Naive thymus-derived CD4-positive, alpha-beta T cell (primary cell): ENCODE data around the gene XK. TPM values are rescaled to one million over a fixed set of nuclear protein-coding genes. Genes with fewer than 3 reads are reported as not detected.

Source experiments
- ATAC-seq: fragments of 150-1000 bp; cut with Tn5 transposase; 2 replicates; pipeline ENCODE4 v1.10.0; 2021; ENCODE audit warnings: mild to moderate bottlenecking, moderate library complexity
- CTCF ChIA-PET: fragments of 350-600 bp; sonication (Branson Sonifier 250); formaldehyde crosslinking; loops from one replicate; lab custom pipeline; 2021; ENCODE audit warnings: antibody characterized with exemption; lab: Charles Lee
- POLR2A ChIA-PET: fragments of 350-600 bp; sonication (Branson Sonifier 250); formaldehyde crosslinking; loops from one replicate; lab custom pipeline; 2021; ENCODE audit warnings: antibody characterized with exemption, inconsistent platforms; lab: Charles Lee
- DNase-seq, 9 donors: peaks; one replicate each; pipeline versions ENCODE4 v3.0.0 to v3.0.0-alpha.2; 2020 to 2022; ENCODE audit warnings: mixed read lengths in 1 of 9
- H3K27ac ChIP-seq: one replicate; pipeline ENCODE4 v1.7.0; 2013; ENCODE audit warnings: mild to moderate bottlenecking, low read depth, low read length, moderate library complexity
- H3K27me3 ChIP-seq, 2 donors: one replicate each; pipeline ENCODE4 v1.7.0; 2013; ENCODE audit warnings: low read length in 2 of 2, mild to moderate bottlenecking in 2 of 2, moderate library complexity in 2 of 2; ENCODE audit not compliant: control insufficient read depth in 2 of 2, insufficient read depth in 2 of 2
- H3K36me3 ChIP-seq, 3 experiments: 1 replicate in 2 of 3; 2 replicates in 1 of 3; pipeline ENCODE4 v1.7.0; 2013; ENCODE audit warnings: low read length in 3 of 3, mild to moderate bottlenecking in 3 of 3, moderate library complexity in 1 of 3; ENCODE audit not compliant: insufficient read depth in 3 of 3, control insufficient read depth in 2 of 3
- H3K4me1 ChIP-seq, 2 donors: one replicate each; pipeline ENCODE4 v1.7.0; 2013; ENCODE audit warnings: low read length in 2 of 2, mild to moderate bottlenecking in 2 of 2, moderate library complexity in 1 of 2; ENCODE audit not compliant: control insufficient read depth in 2 of 2, insufficient read depth in 2 of 2
- H3K4me3 ChIP-seq: 2 replicates; pipeline ENCODE4 v1.7.0; 2013; ENCODE audit warnings: mild to moderate bottlenecking, low read length
- H3K9me3 ChIP-seq, 3 experiments: 1 replicate in 2 of 3; 2 replicates in 1 of 3; pipeline ENCODE4 v1.7.0; 2013; ENCODE audit warnings: low read length in 3 of 3; ENCODE audit not compliant: control insufficient read depth in 2 of 3
- H3K27ac Mint-ChIP-seq, 9 donors: one replicate each; pipeline ENCODE4 v1.8.0; 2020 to 2022; ENCODE audit warnings: mixed read lengths in 9 of 9, mild to moderate bottlenecking in 8 of 9, moderate library complexity in 5 of 9, inconsistent platforms in 2 of 9
- H3K27me3 Mint-ChIP-seq, 5 donors: one replicate each; pipeline ENCODE4 v1.8.0; 2021 to 2022; ENCODE audit warnings: mixed read lengths in 5 of 5, mild to moderate bottlenecking in 1 of 5
- H3K36me3 Mint-ChIP-seq, 5 donors: one replicate each; pipeline ENCODE4 v1.8.0; 2020 to 2022; ENCODE audit warnings: mixed read lengths in 5 of 5, mild to moderate bottlenecking in 3 of 5, inconsistent platforms in 1 of 5
- H3K4me1 Mint-ChIP-seq, 7 donors: one replicate each; pipeline ENCODE4 v1.8.0; 2020 to 2022; ENCODE audit warnings: mixed read lengths in 7 of 7, mild to moderate bottlenecking in 3 of 7, inconsistent platforms in 1 of 7
- H3K4me3 Mint-ChIP-seq, 10 donors: one replicate each; pipeline ENCODE4 v1.8.0; 2020 to 2022; ENCODE audit warnings: mild to moderate bottlenecking in 10 of 10, mixed read lengths in 10 of 10, moderate library complexity in 6 of 10, inconsistent platforms in 2 of 10
- H3K9me3 Mint-ChIP-seq, 11 donors: one replicate each; pipeline ENCODE4 v1.8.0; 2020 to 2022; ENCODE audit warnings: mixed read lengths in 11 of 11, mild to moderate bottlenecking in 4 of 11, inconsistent platforms in 1 of 11, moderate library complexity in 1 of 11
- intact Hi-C, 2 donors: fragments of 100-400 bp; cut with micrococcal nuclease; formaldehyde crosslinking; loops; one replicate each; pipeline ENCODE4 v1.15.1; 2023
- polyA plus RNA-seq, 2 donors: library from polyadenylated mRNA; unstranded; fragments of 300-500 nt; fragmentation: Illumina TruSeq; gene quantifications; one replicate each; pipeline ENCODE4 v1.2.3, GENCODE V29; 2021
- total RNA-seq, 6 experiments: library from RNA in 5 of 6; stranded (reverse) in 5 of 6; gene quantifications; 1 replicate in 5 of 6; 2 replicates in 1 of 6; pipeline ENCODE4 v1.2.3 and lab custom pipeline; 2021 to 2026

Gene XK
- total and polyA plus RNA-seq, 7 experiments from 2014 or later = 0.07 to 0.19 (median 0.17) TPM; not detected in 4

DNA sequence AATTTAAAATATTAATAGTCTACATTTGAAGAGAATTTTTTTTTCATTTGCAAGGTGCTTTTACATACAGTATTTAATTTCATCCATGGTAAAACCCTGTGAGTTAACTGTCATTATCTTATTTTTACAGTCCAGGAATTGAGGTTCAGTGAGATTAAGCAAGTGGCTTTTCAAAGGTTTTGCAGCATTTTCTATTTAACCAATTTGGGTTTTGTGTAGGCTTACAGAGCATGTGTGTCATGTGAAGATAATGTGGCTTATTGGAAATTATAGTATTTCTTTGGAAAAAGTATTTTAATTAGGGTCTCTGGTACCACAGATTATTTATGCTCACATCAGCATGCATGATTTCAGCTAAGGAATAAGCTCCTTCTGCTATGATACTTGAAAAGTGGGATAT, 4.5 kb downstream of the XK start:
- no peak overlapping the region for H3K27ac ChIP-seq
- DNase-seq = no peak
- Mint-ChIP-seq H3K4me3 (no peak overlapping the region), H3K36me3 (no peaks in the 10 kb centered on the region), H3K4me1 (peaks cover 0 to 5% (median 0%) of the 10 kb centered on the region in 7 donors), H3K27me3 (peaks cover 0 to 3% (median 0%) of the 10 kb centered on the region in 5 donors), H3K27ac (no peak overlapping the region), H3K9me3 (peaks cover 0 to 1% (median 0%) of the 10 kb centered on the region in 11 donors)
- ChIA-PET POLR2A (no interaction called here), CTCF (no interaction called here)
- H3K9me3 ChIP-seq = no peaks in the 10 kb centered on the region
- no peak overlapping the region for H3K4me3 ChIP-seq
- H3K36me3 ChIP-seq = no peaks in the 10 kb centered on the region
- no peak for ATAC-seq
- H3K27me3 ChIP-seq = no peaks in the 10 kb centered on the region
- H3K4me1 ChIP-seq = no peaks in the 10 kb centered on the region
- intact Hi-C loops = no loop called here

DNA sequence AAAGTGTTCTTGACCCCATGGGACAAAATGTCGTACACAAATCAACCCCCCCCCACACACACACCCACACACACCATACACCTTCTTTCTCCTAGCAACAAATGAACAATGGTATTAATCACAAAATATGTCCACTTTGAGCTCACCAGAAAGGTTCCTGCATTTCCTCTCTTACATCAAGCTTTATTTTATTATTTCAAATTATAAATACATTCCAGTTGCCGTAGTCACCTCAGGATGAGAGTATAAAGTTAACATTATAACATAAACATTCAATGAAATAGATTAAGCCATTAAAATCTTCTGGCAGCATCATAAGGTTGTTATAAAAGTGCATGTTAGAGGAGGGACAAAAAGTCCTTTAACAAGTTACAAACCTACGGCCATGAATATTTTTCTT, 7.3 kb downstream of the XK start:
- no peaks in the 10 kb centered on the region for H3K9me3 ChIP-seq
- no peaks in the 10 kb centered on the region for H3K4me1 ChIP-seq
- DNase-seq = no peak
- H3K9me3 Mint-ChIP-seq = no peaks in the 10 kb centered on the region
- H3K4me3 Mint-ChIP-seq = no peak overlapping the region
- H3K4me3 ChIP-seq = no peak overlapping the region
- H3K36me3 ChIP-seq = no peaks in the 10 kb centered on the region
- ChIA-PET CTCF (no interaction called here), POLR2A (no interaction called here)
- no peaks in the 10 kb centered on the region for H3K36me3 Mint-ChIP-seq
- H3K4me1 Mint-ChIP-seq = no peaks in the 10 kb centered on the region
- H3K27ac ChIP-seq = no peak overlapping the region
- ATAC-seq = no peak
- no peak overlapping the region for H3K27ac Mint-ChIP-seq
- intact Hi-C loops = no loop called here
- H3K27me3 ChIP-seq = no peaks in the 10 kb centered on the region
- no peaks in the 10 kb centered on the region for H3K27me3 Mint-ChIP-seq

DNA sequence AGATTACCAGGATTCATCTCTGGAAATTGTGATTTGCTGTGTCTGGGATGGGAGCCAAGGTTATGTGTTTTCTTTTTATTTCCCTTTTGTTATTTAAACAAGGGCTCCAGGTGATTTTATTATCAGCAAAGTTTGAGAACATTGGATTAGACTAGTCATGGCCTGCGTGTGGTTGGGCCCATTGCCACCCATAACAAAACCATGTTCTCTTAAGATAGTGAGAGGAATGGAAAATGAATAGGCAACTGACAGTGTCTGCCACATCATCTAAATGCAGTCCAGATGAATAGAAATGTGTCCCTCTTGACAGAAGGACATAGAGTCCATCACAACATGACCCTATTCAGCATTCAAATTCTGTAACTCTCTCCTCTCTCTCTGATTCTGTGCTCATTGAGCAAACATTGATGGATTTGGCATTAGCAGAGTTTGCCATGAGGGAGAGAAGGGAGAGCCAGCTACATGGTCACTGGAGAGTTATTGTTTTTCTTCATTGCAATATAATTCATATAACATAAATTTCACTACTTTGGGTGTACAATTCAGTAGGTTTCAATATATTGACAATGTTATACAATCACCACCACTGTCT, 11.7 kb downstream of the XK start:
- DNase-seq = no peak
- Mint-ChIP-seq H3K4me3 (no peak overlapping the region), H3K27me3 (no peaks in the 10 kb centered on the region), H3K36me3 (no peaks in the 10 kb centered on the region), H3K27ac (no peak overlapping the region), H3K4me1 (no peaks in the 10 kb centered on the region), H3K9me3 (no peaks in the 10 kb centered on the region)
- H3K27ac ChIP-seq = no peak overlapping the region
- ChIA-PET POLR2A (no interaction called here), CTCF (no interaction called here)
- no peaks in the 10 kb centered on the region for H3K36me3 ChIP-seq
- no peak overlapping the region for H3K4me3 ChIP-seq
- no peaks in the 10 kb centered on the region for H3K9me3 ChIP-seq
- intact Hi-C loops = no loop called here
- H3K4me1 ChIP-seq = no peaks in the 10 kb centered on the region
- no peak for ATAC-seq
- H3K27me3 ChIP-seq = no peaks in the 10 kb centered on the region

DNA sequence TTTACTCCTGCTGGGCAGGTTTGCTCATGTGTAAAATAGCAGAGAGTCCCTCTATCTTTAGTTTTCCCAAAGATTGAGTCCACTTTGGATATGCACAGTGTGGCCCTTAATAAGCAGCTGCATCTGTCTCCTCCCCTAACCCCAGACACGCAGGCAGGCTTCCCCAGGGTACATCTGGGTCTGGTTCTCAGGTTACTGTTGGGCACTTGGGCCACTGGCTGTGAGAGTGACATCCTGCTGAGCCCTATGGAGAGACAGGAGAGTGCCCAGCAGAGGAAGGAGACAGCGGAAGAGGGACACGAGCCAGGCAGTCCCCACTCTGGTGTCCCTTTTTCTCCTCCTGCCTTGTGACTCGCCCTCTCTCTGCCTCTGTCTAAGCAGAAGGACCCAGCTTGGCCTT, 16.0 kb downstream of the XK start:
- Mint-ChIP-seq H3K4me1 (no peaks in the 10 kb centered on the region), H3K36me3 (no peaks in the 10 kb centered on the region), H3K9me3 (peaks cover 0 to 3% (median 0%) of the 10 kb centered on the region in 11 donors), H3K27ac (no peak overlapping the region), H3K27me3 (no peaks in the 10 kb centered on the region), H3K4me3 (no peak overlapping the region)
- CTCF ChIA-PET = no interaction called here
- Histone ChIP-seq H3K27ac (no peak overlapping the region), H3K36me3 (no peaks in the 10 kb centered on the region), H3K27me3 (no peaks in the 10 kb centered on the region), H3K4me3 (no peak overlapping the region), H3K9me3 (no peaks in the 10 kb centered on the region), H3K4me1 (no peaks in the 10 kb centered on the region)
- ATAC-seq = no peak
- DNase-seq = no peak
- POLR2A ChIA-PET = no interaction called here
- intact Hi-C loops = no loop called here

DNA sequence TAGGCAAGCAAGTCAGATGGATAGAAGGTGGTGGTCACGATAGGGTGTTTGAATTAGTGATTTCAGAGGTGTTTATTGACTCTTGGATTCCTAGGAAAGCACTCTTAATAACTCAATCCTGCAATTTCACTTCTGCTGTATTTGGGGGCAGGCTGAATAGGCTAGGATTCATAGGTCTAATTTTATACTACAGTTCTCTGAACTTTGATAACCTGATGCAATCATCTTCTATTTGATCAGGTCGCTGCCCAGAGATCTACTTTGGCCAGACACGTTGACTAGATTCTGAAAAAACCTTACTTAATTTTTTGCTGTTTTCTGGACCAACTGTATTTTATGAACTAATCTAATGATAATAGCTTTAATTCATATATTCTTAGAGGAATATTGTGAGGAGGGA, 26.4 kb downstream of the XK start:
- Mint-ChIP-seq H3K36me3 (no peaks in the 10 kb centered on the region), H3K4me1 (no peaks in the 10 kb centered on the region), H3K4me3 (no peak overlapping the region), H3K9me3 (peaks cover 0 to 5% (median 0%) of the 10 kb centered on the region in 11 donors), H3K27ac (no peak overlapping the region), H3K27me3 (no peaks in the 10 kb centered on the region)
- H3K27ac ChIP-seq = no peak overlapping the region
- intact Hi-C loops = no loop called here
- CTCF ChIA-PET = no interaction called here
- no peaks in the 10 kb centered on the region for H3K36me3 ChIP-seq
- DNase-seq (no peak), ATAC-seq (no peak)
- no peak overlapping the region for H3K4me3 ChIP-seq
- no peaks in the 10 kb centered on the region for H3K4me1 ChIP-seq
- no peaks in the 10 kb centered on the region for H3K9me3 ChIP-seq
- POLR2A ChIA-PET = no interaction called here
- no peaks in the 10 kb centered on the region for H3K27me3 ChIP-seq

DNA sequence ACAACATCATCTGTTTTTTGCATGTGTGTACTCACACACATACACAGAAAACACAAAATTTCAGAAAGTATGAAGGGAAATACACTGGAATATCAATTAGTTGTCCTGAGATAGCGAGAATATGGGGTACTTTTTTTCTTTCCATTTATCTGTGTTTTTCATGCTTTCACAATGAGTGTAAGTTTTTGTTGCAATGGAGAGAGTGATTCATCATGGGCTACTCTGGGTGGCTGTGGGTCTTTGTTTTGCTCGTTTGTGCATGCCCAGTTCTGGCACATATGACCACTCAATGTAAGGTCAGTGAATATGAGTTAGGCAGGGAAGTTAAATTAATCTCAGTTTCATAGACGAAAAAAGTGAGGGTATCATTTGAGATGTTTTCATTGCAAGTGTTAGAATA, 26.9 kb downstream of the XK start:
- POLR2A ChIA-PET = no interaction called here
- no peaks in the 10 kb centered on the region for H3K36me3 Mint-ChIP-seq
- intact Hi-C loops = no loop called here

DNA sequence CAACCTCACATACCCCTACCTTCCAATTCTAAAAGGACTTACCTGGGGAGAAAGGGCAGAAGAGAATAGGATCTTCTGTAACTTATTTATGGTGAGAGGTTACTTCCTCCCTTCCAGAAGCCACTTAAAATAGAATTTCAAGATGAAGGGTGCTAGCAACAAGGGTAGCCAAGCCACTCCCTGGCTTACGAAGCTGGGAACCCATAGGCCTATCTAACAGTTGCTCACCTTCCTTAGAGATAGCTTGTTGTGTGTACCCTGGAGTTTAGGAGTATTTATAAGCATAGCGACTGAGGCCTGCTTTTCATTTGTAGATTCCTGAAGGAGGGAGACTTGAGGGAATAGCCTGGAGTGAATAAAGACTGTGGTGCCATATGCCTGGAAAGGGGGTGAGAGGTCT, 28.9 kb downstream of the XK start:
- H3K4me1 ChIP-seq = no peaks in the 10 kb centered on the region
- no peak overlapping the region for H3K4me3 ChIP-seq
- Mint-ChIP-seq H3K4me3 (no peak overlapping the region), H3K4me1 (no peaks in the 10 kb centered on the region), H3K9me3 (peaks cover 0 to 9% (median 3%) of the 10 kb centered on the region in 11 donors), H3K27me3 (no peaks in the 10 kb centered on the region), H3K27ac (no peak overlapping the region), H3K36me3 (no peaks in the 10 kb centered on the region)
- H3K27me3 ChIP-seq = no peaks in the 10 kb centered on the region
- H3K9me3 ChIP-seq = no peaks in the 10 kb centered on the region
- DNase-seq (no peak), ATAC-seq (no peak)
- H3K27ac ChIP-seq = no peak overlapping the region
- ChIA-PET CTCF (no interaction called here), POLR2A (no interaction called here)
- intact Hi-C loops = no loop called here
- no peaks in the 10 kb centered on the region for H3K36me3 ChIP-seq

More for the DNA sequence above, 26.9 kb downstream of the XK start:
- CTCF ChIA-PET = no interaction called here
- DNase-seq (no peak), ATAC-seq (no peak)
- Mint-ChIP-seq H3K9me3 (peaks cover 0 to 5% (median 0%) of the 10 kb centered on the region in 11 donors), H3K27ac (no peak overlapping the region), H3K27me3 (no peaks in the 10 kb centered on the region), H3K4me3 (no peak overlapping the region), H3K4me1 (no peaks in the 10 kb centered on the region)
- Histone ChIP-seq H3K36me3 (no peaks in the 10 kb centered on the region), H3K9me3 (no peaks in the 10 kb centered on the region), H3K27me3 (no peaks in the 10 kb centered on the region), H3K27ac (no peak overlapping the region), H3K4me3 (no peak overlapping the region), H3K4me1 (no peaks in the 10 kb centered on the region)
